Fibroblast of skin of right quadriceps (primary cell): Measurements from ENCODE around the gene ADH5.
"Not testable (repeated sequence)": the region's sequence is repeated elsewhere in the genome, so short reads cannot be mapped to it uniquely, and the experiment has no call there.

Experiments
- DNase-seq: peaks from one replicate; pipeline ENCODE4 v3.0.0-alpha.2; 2013

Gene ADH5

DNA sequence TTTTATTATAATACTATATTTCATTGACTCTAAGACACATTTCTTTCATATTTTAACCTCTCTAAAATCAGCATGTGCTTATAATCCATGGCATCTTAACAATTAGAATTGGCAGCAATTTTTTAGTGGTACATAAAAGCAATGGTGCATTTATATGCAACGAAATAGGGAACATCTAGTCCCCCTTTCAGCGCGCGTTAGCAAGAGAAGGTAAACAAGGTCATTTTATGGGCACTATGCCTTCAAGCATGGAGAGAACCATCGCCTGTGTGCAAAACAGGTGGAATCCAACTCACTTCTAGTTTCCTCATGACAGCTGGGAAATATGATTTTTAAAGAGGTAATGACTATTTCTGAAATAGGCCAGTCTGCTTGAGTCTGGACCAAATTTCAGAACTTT, 6.4 kb downstream of the ADH5 start:
- DNase-seq: no peak

DNA sequence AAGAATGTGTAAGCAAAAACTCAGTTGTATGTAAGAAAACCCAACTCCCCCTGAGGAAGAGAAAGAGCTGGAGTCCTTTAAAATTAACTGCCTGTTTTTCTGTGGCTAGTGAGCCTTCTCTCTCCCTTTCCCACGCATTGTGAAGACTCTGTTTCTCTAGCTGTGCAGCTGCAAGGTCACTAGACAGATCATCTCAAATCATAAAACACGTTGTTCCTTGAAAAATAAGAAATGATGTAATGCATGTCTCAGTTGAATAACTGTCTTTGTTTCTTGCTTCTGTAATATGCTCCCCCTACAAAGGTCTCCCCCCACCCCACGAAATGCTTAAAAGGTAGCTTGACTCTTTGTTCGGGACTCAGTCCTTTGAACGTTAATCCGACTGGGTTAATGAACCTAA, 7.7 kb downstream of the ADH5 start:
- not testable (repeated sequence) for DNase-seq

DNA sequence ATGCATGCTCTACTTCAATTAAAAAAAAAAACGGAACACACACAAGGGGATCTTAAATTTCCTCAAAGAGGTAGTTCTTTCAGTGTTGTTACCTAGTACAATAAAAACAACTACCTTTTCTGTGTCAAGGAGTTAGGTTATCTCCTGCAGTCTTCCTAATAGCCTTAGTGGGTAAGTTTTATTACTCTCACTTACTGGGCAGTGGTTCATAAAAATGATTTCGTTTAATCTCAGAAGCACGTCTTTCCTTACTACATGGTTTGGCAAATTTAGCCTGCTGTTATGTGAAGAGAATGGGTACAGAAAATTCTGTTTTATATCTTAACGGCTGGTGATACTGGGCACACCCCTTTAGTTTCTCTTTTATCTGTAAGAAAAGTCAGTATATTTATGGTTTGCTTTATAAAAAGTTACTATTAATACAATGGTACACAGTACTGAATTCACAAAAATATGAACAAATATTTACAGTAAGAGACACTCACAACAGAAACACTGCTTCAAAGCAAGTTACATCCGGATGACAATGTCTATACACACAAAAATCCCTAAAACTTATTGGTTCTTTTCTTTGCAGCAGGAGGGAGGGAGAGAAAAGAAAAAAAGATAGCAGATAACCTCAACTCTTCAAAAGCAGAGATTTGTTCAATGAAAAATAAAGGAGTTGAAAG, 8.8 kb downstream of the ADH5 start:
- no peak for DNase-seq

DNA sequence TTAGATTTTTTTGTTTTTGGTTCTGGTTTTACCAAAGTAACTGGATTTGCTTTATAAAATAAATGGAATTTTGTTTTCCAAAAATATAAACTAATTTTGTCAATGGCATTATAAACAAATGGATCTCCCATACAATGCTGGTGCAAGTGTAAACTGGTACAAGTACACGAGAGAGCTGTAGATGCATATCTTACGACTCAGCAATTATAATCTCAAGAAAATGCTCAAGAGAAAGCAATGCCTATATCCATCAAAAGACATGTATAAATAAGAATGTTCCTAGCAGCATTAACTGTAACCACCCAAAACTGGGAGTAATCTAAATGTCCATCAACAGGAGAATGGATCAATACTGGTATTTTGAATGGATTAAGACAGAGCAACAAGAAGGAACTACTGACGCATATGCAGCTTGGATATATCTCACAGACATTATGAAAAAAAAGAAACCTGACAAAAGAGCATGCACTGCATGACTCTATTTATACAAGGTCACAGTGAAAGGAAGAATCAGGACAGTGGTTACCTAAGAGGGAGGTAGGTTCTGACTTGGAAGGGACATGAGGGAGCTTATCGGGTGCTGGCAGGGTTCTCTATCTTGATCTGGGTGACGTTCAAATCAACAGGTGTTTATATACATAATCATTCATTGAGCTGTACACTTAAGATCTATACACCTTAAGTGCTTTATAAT, 9.5 kb downstream of the ADH5 start:
- DNase-seq: no peak

DNA sequence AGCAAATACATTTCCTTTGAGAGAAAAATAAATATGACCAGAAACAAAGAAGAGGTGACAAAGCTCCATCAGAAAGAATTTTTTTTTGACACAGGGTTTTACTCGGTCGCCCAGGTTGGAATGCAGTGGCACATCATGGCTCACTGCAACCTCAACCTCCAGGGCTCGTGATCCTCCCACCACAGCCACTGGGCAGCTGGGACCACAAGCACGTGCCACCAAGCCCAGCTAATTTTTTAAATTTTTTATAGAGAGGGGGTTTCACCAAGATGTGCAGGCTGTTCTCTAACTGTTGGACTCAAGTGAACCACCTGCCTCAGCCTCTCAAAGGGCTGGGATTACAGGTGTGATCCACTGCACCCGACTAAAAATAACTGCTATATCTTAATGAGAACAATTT, 10.3 kb downstream of the ADH5 start:
- no peak for DNase-seq

DNA sequence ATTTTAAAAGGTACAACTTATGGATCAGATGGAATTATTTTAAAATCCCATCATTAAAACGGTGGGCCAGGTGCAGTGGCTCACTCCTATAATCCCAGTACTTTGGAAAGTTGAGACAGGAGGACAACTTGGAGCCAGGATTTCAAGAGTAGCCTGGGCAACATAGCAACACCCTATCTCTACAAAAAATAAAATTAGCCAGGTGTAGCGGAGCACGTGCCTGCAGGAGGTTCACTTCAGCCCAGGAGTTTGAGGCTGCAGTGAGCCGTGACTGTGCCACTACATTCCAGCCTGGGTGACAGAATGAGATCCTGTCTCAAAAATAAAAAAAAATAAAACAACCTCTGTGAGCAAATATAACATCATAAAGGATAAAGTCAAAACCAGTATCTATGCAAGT, 11.4 kb downstream of the ADH5 start:
- DNase-seq: no peak

DNA sequence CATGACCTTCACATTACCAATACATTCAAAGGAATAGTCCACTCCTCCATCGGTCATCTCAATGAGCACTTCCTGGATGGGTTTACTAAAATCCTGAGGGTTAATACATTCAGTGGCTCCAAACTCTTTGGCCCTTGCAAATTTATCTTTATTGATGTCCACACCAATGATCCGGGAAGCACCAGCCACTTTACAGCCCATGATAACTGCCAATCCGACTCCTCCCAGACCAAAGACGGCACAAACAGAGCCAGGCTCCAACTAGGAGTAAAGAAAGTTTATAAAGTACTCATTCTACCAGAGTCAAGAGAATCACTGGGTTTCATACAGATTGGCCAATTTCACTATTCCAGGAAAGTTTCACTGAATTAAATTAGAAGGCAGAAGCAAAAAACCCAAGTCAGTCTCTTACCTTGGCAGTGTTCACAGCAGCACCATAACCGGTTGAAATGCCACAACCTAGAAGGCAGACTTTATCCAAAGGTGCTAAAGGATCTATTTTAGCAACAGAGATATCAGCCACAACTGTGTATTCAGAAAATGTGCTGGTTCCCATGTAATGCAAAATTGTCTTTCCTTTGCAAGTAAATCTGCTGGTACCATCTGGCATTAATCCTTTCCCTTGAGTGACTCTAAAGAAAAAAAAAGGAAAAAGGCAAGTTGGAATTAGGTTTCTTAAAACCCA, 12.2 kb downstream of the ADH5 start:
- DNase-seq: no peak

DNA sequence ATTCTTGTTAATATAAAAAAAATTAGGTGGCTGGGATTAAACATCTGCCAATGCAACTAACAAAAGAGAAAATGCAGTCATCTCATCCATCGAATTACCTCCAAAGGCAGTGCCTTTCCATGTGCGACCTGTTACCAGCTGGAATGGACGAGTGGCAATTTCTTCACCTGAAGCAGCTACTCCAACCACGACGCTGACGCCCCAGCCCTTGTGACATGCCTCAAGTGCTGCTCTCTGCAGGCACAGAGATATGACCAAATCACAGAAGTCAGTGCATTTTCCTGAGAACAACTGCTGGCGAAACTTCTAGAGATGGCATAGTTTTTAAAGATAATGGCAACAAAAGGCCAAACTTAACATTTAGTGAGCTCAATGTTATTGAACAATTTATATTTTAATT, 13.8 kb downstream of the ADH5 start:
- DNase-seq: no peak

DNA sequence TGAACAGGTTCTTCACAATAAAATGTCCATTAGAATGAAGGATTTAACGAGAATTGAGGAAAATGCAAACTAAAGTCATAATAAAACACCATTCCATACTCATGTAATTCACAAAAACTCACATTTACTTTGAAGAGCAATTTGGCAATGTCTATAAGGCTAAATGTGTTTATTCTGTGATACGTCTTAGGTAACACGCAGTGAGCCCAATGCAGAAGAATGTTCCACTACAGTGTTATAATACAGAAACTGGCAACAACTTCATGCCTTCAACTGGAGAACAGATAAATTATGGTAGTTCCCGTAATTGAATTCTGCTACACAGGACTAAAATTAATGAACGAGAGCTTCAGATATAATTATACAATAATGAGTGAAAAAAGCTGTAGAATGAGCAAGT, 17.4 kb downstream of the ADH5 start:
- no peak for DNase-seq

DNA sequence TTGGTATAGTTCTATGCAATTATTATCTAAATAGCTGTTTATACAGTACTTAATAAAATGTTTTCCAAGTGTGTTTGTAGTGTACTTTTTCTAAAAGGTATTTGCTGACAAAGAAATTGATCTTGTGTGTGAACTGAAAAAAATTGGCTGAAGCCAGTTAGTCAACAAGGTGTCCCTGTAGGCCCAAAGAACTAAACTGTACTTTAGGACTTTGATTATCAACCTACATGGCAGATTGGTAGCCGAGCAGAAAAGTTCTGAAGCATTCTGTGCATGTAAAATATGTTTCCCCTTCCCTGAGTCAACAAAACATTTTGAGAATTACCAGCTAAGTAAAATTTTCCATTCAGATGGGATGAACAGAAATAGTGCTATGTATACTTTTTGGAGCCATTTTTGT, 21.0 kb downstream of the ADH5 start:
- DNase-seq: no peak

DNA sequence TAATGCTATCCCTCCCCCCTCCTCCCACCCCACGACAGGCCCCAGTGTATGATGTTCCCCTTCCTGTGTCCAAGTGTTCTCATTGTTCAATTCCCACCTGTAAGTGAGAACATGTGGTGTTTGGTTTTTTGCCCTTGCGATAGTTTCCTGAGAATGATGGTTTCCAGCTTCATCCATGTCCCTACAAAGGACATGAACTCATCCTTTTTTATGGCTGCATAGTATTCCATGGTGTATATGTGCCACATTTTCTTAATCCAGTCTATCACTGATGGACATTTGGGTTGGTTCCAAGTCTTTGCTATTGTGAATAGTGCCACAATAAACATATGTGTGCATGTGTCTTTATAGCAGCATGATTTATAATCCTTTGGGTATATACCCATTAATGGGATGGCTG, 23.1 kb downstream of the ADH5 start:
- DNase-seq: not testable (repeated sequence)

DNA sequence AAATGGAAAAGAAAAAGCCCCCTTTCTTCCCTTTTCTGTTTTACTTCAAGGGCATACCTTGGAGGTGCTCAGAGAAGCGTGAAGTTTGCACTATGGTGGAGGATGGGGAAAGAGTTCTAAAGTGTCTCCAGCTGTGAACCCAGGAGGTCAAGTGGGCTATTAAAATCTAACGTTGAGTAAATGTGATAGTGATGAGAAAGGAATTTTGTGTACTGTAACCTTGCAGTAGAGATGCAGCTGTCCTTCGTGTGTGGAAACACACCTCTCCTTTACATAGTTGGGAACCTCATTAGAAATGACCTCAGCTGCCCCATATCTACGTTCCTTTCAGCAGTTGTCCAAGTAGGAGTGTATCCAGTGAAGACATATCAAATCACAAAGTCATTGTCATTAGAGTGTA, 26.5 kb downstream of the ADH5 start:
- no peak for DNase-seq

DNA sequence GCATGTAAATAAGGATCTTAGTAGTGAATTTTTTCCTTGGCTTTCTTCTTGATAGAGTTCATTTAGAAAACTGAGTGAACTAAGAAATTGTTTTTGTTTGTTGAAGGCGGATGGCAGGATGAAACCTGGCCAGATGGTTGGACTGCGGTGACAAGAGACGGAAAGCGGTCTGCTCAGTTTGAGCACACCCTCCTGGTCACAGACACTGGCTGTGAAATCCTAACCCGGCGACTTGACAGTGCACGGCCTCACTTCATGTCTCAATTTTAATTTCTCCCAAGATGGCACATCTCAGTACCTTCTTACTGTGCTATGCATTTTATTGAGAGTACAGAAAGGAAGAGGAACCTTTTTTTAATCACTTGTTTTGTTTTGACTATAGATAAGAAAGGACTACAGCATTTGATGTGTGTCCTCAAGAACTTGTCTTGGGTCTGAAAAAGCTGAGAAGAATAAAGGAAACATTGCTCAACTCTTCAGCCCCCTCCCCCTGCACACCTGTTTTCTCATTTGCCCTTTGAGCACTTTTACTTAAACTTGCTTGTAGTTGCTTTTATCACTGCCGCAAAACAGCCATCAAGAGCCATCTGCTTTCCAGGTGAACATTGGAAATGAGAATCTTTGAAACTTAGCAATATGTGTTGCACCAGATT, 27.4 kb downstream of the ADH5 start:
- DNase-seq: no peak

DNA sequence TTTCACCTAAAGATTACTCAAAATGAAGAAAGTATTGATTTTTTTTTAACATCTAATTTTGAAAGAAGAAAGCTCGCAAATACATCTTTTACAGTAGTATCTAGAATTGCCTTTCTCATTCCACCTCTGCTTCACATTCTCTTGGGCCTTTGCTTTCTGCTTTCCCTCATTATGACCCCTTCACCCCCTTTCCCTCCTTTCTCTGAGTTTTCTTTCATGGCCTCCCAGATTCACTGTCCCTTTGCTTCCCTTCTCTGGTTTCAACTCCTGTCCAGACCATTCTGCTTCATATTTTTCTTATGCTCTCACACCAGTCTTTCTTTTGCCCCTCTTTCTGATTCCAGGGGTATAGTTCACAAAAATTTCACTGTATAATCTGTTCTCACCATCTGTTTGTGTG, 29.0 kb downstream of the ADH5 start:
- DNase-seq: no peak

DNA sequence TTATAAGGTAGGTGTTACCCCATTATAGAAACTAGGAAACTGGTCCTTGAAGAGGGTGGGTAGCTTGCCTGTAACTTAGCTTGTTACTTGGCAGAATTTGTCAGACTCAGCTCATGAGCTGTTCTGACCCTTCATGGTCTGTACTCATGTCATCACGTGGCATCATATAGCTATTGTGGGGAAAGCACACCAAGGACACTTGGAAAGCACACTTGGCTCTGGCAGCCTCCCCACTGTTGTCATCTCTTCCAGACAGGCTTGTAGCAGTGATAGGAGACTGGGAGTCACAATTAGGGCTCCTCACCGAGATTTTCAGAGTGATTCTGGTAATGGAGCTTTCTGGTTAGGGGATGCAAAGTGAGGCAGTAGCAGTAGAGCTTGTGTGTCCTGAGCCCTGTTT, 30.4 kb downstream of the ADH5 start:
- DNase-seq: no peak

DNA sequence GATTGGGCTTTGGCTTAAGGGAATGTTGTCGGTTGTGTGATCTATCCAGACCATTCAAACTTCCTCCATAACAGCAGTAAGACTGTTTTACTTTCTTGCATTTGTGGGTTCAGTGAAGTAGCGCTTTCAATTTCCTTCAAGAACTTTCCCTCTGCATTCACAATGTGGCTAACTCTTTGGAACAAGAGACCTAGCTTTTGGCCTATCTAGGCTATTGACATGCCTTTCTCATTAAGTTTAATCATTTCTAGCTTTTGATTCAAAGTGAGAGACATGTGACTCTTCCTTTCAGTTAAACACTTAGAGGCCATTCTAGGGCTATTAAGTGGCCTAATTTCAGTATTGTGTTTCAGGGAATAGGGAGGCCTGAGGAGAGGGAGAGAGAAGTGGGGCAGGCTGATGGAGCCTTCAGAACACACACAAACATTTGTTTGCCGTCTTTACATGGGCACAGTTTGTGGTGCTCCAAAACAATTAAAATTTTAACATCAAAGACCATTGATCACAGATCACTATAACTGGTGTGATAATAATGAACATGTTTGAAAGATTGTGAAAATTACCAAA, 34.1 kb downstream of the ADH5 start:
- no peak for DNase-seq

DNA sequence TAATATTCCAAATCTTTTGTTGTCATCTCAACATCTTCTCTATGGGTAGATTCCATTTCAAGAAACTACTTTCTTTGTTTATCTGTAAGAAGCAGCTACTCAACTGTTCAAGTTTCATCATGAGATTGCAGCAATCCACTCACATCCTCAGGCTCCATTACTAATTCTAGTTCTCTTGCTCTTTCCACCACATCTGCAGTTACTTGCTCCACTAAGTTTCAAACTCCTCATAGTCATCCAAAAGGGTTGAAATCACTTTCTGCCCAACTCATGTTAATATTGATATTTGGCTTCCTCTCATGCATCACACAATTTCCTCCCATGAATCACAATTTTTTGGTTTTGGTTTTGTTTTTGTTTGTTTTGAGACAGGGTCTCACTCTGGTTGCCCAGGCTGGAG, 35.7 kb downstream of the ADH5 start:
- DNase-seq: no peak

DNA sequence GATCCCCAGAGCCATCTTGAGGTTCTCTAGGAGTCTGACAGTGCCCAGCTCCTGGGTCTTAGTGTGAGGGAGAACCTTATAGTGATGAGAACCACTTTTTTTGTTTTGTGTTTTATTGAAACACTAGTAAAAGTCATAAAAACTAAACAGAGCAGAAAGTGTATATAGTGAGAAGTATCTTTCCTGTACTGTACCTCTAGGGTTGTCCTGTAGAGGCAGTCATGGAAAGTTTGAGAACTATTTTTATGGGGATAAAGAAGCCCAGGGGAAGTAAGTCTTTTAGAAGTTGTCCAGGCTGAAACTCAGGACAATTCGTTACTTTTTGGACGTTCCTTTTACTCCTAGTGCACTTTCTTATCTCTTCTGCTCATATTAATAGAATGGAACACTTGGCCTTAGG, 40.9 kb downstream of the ADH5 start:
- no peak for DNase-seq

DNA sequence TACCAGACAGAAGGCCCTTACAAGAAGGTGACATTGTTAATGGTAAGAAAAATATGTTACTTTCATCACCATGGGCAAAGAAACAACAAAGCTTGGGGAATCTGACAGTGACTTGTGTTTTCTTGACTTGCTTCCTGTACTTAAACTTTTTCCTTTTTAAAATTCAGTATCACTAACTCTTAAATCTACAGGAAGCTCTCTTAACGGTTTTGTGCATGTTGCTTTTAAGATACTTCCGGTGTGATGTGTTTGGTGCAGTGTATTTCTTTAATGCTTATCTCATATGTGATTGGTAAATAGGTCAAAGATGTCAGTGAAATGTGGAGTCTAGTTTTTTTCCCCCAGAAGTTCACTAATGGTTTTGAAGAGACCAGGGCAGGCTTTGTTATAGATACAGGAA, 45.2 kb downstream of the ADH5 start:
- no peak for DNase-seq

DNA sequence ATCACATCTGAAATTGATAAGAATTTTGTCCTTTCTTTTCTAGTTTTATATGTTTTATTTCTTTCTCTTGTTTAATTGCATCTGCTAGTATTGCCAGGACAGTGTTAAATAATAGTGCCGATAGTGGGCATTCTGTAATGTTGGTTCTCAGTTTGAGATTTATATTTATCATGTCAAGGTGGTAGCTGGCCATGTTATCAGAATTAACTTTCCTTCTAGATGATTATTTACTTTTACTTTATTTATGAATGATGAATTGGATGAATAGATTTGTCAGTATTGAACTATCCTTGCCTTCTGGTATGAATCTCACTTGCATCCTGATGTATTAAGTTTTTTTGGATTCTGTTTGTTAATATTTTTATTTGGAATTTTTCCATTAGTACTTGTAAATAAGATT, 50.4 kb downstream of the ADH5 start:
- DNase-seq: no peak

DNA sequence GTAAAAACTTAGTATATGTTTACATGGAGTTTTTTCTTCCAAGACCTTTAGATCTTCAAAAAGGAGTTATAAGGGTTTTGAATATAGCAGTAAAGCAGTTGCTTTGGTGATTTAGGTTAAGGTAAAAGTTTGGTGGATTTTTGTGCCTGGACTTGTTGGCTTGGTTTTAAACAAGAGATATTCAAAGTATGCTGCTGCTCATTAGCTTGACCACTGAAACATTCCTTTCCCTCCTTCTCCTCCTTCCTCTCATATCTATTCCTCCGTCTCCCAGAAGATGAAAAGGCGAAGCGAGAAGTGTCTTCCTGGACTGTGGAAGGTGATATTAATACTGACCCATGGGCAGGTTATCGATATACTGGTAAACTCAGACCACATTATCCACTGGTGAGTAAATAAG, 54.6 kb downstream of the ADH5 start:
- peak; percentile 10 for DNase-seq

DNA sequence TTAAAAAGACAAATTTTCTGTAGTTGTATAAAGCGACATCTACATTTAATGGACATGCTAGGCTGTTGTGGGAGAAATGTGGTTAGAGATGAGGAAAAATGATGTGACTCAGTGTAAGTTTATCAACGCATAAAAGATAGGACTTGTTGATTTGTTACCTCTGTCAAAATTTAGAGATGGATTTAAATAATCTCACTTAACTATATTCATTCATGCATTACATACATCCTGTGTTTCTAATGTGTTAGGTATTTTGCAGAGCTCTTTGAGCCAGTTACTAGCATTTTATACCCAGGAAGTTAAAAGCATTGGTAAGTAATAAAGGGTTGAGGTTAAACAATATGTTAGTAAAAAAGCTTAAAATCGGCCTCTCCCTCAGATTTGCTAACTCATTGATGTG, 58.7 kb downstream of the ADH5 start:
- DNase-seq: peak; percentile 19

DNA sequence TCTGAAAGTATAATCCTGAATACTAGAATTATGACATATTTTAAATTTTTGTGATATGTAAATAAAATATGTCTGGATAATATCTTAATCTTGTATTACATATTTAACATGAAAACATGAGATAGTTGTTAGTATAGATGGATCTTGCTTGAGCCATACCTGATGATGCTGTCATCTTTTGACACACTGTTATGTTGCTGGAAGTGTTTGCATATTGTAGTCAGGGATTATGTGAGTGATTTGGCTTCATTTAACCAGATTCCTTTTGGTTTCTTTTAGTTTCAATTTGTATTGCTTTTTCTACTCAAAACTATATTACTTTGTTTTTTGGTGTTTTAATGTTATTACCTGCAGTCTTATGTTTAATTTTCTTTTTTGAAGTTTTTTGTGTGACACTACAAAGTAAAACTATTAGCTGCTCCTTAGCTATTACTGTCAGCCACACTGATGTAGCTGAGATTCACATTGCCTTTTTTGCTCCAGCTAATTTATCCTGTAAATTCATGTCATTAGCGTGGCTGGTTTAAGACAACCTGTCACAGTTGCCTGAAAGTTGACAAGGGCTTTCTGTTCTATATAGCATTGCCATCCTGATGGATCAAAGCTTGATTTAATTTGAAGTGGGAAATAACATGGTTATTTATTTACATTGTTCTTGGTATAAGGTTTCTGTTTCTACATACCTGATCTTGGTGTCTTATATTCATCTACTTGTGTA, 59.4 kb downstream of the ADH5 start:
- DNase-seq: no peak
